Esophagus squamous epithelium (tissue), 5 donors: Measurements from ENCODE around the gene VPS37D. TPM values are rescaled to one million over a fixed set of nuclear protein-coding genes. Genes with fewer than 3 reads are reported as not detected.

ENCODE experiments used
- DNase-seq: peaks from one replicate; lab custom pipeline; 2025; lab: John Stamatoyannopoulos, UW
- H3K27ac ChIP-seq, 4 donors: fragments of 200-600 bp; sonication (generic); one replicate each; pipeline ENCODE4 v1.5.1; 2016 to 2019; ENCODE audit warnings: mild to moderate bottlenecking in 1 of 4
- H3K27me3 ChIP-seq, 4 donors: fragments of 200-600 bp; sonication (generic); 1 replicate in 3 of 4; 2 replicates in 1 of 4; pipeline versions ENCODE4 v1.5.1 to v1.6.0; 2017 to 2021; ENCODE audit warnings: antibody characterized with exemption in 1 of 4
- H3K36me3 ChIP-seq, 3 donors: fragments of 200-600 bp; sonication (generic); one replicate each; pipeline ENCODE4 v1.5.1; 2016 to 2019
- H3K4me1 ChIP-seq, 3 donors: fragments of 200-600 bp; sonication (generic); one replicate each; pipeline ENCODE4 v1.5.1; 2017 to 2019
- H3K4me3 ChIP-seq, 4 donors: fragments of 200-600 bp; sonication (generic); 1 replicate in 3 of 4; 2 replicates in 1 of 4; pipeline ENCODE4 v1.5.1; 2016 to 2019; ENCODE audit warnings: mild to moderate bottlenecking in 2 of 4, moderate library complexity in 1 of 4
- H3K9me3 ChIP-seq, 3 donors: fragments of 200-600 bp; sonication (generic); one replicate each; pipeline ENCODE4 v1.5.1; 2016 to 2019
- POLR2A ChIP-seq, 4 donors: fragments of 450-650 bp; IDR thresholded peaks; one replicate each; pipeline ENCODE4 v1.6.1; 2017; ENCODE audit warnings: antibody characterized with exemption in 4 of 4, mild to moderate bottlenecking in 4 of 4, moderate library complexity in 3 of 4
- WGBS, 2 donors: methylation state at CpG; one replicate each; pipeline ENCODE4 v1.1.5; 2018; 5-methylcytosine and 5-hydroxymethylcytosine counted together
- intact Hi-C: fragments of 100-400 bp; cut with DNase I; formaldehyde crosslinking; loops from one replicate; pipeline ENCODE4 v1.15.0; 2022
- total RNA-seq, 4 donors: library from RNA; depleted of rRNA; stranded (reverse); fragments of >200 nt; gene quantifications; one replicate each; pipeline ENCODE4 v1.1.0, GENCODE V29; 2016
- TF ChIP-seq, protein P1 (sequence below), 6 experiments: fragments of 450-650 bp in 4 of 6; fragments of 200-600 bp in 2 of 6; sonication (generic) in 2 of 6; IDR thresholded peaks; one replicate each; pipeline ENCODE4 v1.5.1; 2016 to 2019; ENCODE audit warnings: antibody characterized with exemption in 6 of 6, mild to moderate bottlenecking in 4 of 6, moderate library complexity in 4 of 6
- donor health status: DM: yes; HTN: yes; CAD: no.

Gene VPS37D
- total RNA-seq, 4 donors from 2014 or later, result 0.97 to 1.3 TPM; not detected in 2

DNA sequence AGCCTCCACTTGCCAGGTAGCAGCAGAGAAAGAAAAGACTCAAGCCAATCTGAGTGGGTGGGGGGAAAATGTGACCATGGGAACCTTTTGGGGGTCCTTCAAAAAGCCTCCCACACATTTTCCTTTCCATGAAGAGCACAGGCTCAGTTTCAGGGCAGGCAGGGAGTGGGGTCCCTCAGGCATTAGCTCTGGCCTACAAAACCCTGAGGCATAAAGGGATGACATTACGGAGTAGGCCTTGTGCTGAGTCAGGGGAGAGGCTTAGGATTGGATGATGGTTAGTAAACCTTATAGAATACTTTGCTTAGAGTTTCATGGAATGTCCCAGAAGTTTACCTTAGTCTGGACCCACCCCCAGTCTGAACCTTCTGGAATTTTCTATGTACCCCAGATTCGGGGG, 12.1 kb downstream of the VPS37D start:
- H3K27ac ChIP-seq, result no peak overlapping the region
- intact Hi-C loops, result loop anchor here (10.0 kb wide), 1 partner anchor 45 kb away; no protein-coding TSS in a partner anchor
- no peaks in the 10 kb centered on the region for H3K27me3 ChIP-seq
- no peak for DNase-seq
- no peak for TF ChIP-seq POLR2A (IDR thresholded peaks at IDR 0.05)
- TF ChIP-seq, protein P1, sequence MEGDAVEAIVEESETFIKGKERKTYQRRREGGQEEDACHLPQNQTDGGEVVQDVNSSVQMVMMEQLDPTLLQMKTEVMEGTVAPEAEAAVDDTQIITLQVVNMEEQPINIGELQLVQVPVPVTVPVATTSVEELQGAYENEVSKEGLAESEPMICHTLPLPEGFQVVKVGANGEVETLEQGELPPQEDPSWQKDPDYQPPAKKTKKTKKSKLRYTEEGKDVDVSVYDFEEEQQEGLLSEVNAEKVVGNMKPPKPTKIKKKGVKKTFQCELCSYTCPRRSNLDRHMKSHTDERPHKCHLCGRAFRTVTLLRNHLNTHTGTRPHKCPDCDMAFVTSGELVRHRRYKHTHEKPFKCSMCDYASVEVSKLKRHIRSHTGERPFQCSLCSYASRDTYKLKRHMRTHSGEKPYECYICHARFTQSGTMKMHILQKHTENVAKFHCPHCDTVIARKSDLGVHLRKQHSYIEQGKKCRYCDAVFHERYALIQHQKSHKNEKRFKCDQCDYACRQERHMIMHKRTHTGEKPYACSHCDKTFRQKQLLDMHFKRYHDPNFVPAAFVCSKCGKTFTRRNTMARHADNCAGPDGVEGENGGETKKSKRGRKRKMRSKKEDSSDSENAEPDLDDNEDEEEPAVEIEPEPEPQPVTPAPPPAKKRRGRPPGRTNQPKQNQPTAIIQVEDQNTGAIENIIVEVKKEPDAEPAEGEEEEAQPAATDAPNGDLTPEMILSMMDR (IDR thresholded peaks at IDR 0.05), result no peak
- WGBS, 2 donors, result 77 to 92% methylated on average over 2 of the region's 2 CpGs
- peaks cover 26 to 47% (median 26%) of the 10 kb centered on the region in 3 donors for H3K4me1 ChIP-seq
- H3K36me3 ChIP-seq, result peaks cover 0 to 30% (median 5%) of the 10 kb centered on the region in 3 donors
- no peak overlapping the region for H3K4me3 ChIP-seq
- H3K9me3 ChIP-seq, result no peaks in the 10 kb centered on the region

DNA sequence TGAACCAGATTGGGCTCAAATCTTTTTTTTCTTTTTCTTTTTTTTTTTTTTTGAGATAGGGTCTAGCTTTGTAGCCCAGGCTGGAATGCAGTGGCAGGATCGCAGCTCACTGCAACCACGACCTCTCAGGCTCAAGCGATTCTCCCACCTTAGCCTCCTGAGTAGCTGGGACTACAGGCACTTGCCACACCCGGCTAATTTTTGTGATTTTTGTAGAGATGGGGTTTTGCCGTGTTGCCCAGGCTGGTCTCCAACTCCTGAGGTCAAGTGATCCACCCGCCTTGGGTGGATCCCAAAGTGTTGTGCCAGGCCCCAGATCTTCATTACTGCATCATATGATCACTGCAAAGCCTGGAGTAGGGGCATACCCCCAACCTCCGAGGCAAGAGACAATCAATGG, 12.9 kb downstream of the VPS37D start:
- Histone ChIP-seq H3K4me1 (peaks cover 26 to 53% (median 26%) of the 10 kb centered on the region in 3 donors), H3K36me3 (peaks cover 0 to 30% (median 5%) of the 10 kb centered on the region in 3 donors), H3K9me3 (no peaks in the 10 kb centered on the region), H3K4me3 (no peak overlapping the region), H3K27ac (no peak overlapping the region), H3K27me3 (no peaks in the 10 kb centered on the region)
- 37 to 80% methylated on average over 2 to 7 of the region's 7 CpGs for WGBS, 2 donors
- intact Hi-C loops, result no loop called here
- no peak for TF ChIP-seq POLR2A (IDR thresholded peaks at IDR 0.05)
- TF ChIP-seq, protein P1 (IDR thresholded peaks at IDR 0.05), result no peak
- no peak for DNase-seq

DNA sequence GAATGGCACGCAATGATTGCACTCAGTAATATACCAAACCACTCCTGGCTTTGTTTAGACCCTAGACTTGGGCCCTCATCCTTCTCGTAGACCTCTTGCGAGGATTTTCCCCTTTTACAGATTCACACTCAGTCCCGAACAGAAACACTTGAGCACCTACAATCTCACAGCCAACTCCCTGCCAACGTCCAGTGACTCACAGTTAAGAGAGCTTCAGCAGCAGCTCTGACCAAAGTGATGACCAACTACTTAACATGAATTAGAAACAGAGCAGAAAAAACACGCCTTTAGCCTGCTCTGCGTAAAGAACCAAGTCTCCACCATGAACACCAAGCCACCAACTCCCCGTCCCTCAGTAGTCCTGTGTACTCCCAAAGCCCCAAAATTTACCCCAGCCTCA, 13.4 kb downstream of the VPS37D start:
- 69 to 76% methylated on average over 8 of the region's 8 CpGs for WGBS, 2 donors
- no peak for DNase-seq
- no peak overlapping the region for H3K27ac ChIP-seq
- H3K4me3 ChIP-seq, result no peak overlapping the region
- H3K4me1 ChIP-seq, result peaks cover 26 to 53% (median 26%) of the 10 kb centered on the region in 3 donors
- H3K9me3 ChIP-seq, result no peaks in the 10 kb centered on the region
- intact Hi-C loops, result no loop called here
- peaks cover 0 to 33% (median 5%) of the 10 kb centered on the region in 3 donors for H3K36me3 ChIP-seq
- H3K27me3 ChIP-seq, result no peaks in the 10 kb centered on the region
- no peak for TF ChIP-seq POLR2A (IDR thresholded peaks at IDR 0.05)
- TF ChIP-seq, protein P1 (IDR thresholded peaks at IDR 0.05), result no peak

DNA sequence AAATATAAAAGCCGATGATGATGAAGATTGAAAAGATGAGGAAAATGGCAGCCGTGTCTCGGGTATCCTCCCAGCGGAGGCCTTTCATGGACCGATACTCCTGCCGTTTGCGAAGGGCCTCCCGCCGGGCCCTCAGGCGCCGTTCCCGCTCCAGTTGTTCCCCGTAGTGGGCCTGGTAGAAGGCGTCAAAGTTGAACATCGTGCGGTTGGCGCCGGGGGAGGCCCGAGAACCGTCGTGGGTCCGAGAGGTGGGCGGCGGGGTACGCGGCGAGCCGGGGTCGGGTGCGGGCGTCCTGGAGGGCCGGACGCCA, 15.1 kb downstream of the VPS37D start:
- peak overlapping the region; percentile 77 to 86 (median 82) for H3K27ac ChIP-seq
- H3K9me3 ChIP-seq, result no peaks in the 10 kb centered on the region
- DNase-seq, result no peak
- peak overlapping the region; percentile 61 to 99 (median 84) for H3K4me3 ChIP-seq
- intact Hi-C loops, result no loop called here
- TF ChIP-seq, protein P1 (IDR thresholded peaks at IDR 0.05), result no peak
- no peak for TF ChIP-seq POLR2A (IDR thresholded peaks at IDR 0.05)
- no peaks in the 10 kb centered on the region for H3K27me3 ChIP-seq
- peaks cover 0 to 46% (median 5%) of the 10 kb centered on the region in 3 donors for H3K36me3 ChIP-seq
- WGBS, 2 donors, result 1 to 2% methylated on average over 10 to 15 of the region's 33 CpGs
- H3K4me1 ChIP-seq, result peaks cover 26 to 53% (median 26%) of the 10 kb centered on the region in 3 donors

DNA sequence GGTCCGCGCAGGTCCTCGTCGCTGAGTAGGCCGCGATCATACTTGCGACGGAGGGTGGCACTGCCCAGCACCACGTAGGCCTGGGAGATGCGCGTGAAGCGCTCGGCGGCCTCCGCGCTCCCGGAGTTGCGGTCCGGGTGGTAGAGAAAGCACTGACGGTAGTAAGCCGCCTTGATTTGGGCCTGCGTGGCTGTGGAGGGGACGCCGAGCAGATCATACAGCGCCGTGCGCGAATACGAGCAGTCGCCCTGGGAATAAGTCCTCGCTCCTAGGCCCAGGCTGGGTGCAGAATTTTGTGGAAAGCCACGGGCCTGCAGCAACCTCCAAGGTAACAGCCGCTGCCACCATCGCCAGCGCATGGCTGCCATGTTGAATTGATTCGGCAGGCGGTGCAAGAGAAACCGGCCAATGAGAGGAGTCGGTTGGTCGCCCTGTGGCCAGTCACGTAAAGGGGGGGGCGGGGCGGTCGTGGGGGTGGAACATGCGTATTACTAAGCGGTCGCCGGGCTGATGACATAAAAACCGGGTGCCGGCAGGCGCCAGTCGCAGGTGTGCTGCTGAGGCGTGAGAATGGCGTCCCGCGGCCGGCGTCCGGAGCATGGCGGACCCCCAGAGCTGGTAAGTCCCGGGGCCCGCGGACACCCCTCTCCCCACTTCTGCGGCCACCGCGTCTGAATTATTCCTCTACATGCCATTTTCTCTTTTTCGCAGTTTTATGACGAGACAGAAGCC, 15.6 kb downstream of the VPS37D start, which contains the start of the genes BUD23 and DNAJC30:
BUD23 (plus strand) TSS at position 542 of the 732 bp plus-strand sequence; CDS start at position 571, 29 bp downstream.
DNAJC30 (minus strand) TSS at position 398 of the 732 bp plus-strand sequence; CDS start at position 368, 30 bp downstream.
- intact Hi-C loops, result no loop called here
- peaks cover 26 to 53% (median 26%) of the 10 kb centered on the region in 3 donors for H3K4me1 ChIP-seq

More for the DNA sequence above, 15.6 kb downstream of the VPS37D start, which contains the start of the genes BUD23 and DNAJC30:
- Histone ChIP-seq H3K9me3 (no peaks in the 10 kb centered on the region), H3K36me3 (peaks cover 0 to 46% (median under 1%) of the 10 kb centered on the region in 3 donors), H3K27ac (peak within 1 kb of the TSS; percentile 77 to 86 (median 82)), H3K4me3 (peak within 1 kb of the TSS; percentile 61 to 99 (median 84)), H3K27me3 (no peaks in the 10 kb centered on the region)
- WGBS, 2 donors, result 0 to 1% methylated on average over 4 to 14 of the region's 68 CpGs
- TF ChIP-seq POLR2A (IDR thresholded peaks at IDR 0.05), result peak in 3 of 4 donors; percentile 59 to 78 (median 71)
- TF ChIP-seq, protein P1 (IDR thresholded peaks at IDR 0.05), result peak in 3 of 6 experiments; percentile 3 to 30 (median 6)
- peak; percentile 95 for DNase-seq
